Loucy (cell line): ENCODE measurements around the gene CD34.

Experiments
- CTCF ChIP-seq: fragments of 200-600 bp; sonication (generic); conservative IDR thresholded peaks from 2 replicates; pipeline ENCODE4 v1.5.1; 2014; ENCODE audit warnings: mild to moderate bottlenecking, antibody characterized with exemption, low read length
- EZH2phosphoT487 ChIP-seq: fragments of 200-600 bp; IDR thresholded peaks from 2 replicates; pipeline ENCODE4 v1.6.1; 2018; ENCODE audit warnings: antibody characterized with exemption, mild to moderate bottlenecking, moderate library complexity, borderline replicate concordance

- TF ChIP-seq CTCF (no peak), EZH2phosphoT487 (no peak)
Measured at GRCh38 chr1:207857447-207857846, 53.5 kb downstream of the CD34 start.
